HCT116 (cell line): ENCODE measurements around the gene CDH4.

Experiments
- ELF1 ChIP-seq: IDR thresholded peaks from 2 replicates; pipeline ENCODE4 v1.6.1; 2012; ENCODE audit warnings: low read depth, borderline replicate concordance
- EZH2 ChIP-seq: fragments of 200-600 bp; sonication (generic); IDR thresholded peaks from 2 replicates; pipeline ENCODE4 v1.6.1; 2017; ENCODE audit warnings: antibody characterized with exemption, mixed run types
- EZH2phosphoT487 ChIP-seq: fragments of 200-600 bp; IDR thresholded peaks from 2 replicates; pipeline ENCODE4 v1.6.1; 2018; ENCODE audit warnings: antibody characterized with exemption, borderline replicate concordance
- FOSL1 ChIP-seq: IDR thresholded peaks from 2 replicates; pipeline ENCODE4 v1.6.1; 2012; ENCODE audit warnings: low read depth
- MAX ChIP-seq: IDR thresholded peaks from 2 replicates; pipeline ENCODE4 v1.6.1; 2012
- POLR2A ChIP-seq: IDR thresholded peaks from 2 replicates; pipeline ENCODE4 v1.7.0; 2011; ENCODE audit warnings: borderline replicate concordance; ENCODE audit not compliant: insufficient read depth, insufficient read length; ENCODE audit errors: extremely low read depth
- REST ChIP-seq: IDR thresholded peaks from 2 replicates; pipeline ENCODE4 v1.6.1; 2012; ENCODE audit warnings: low read depth
- SP1 ChIP-seq: IDR thresholded peaks from 2 replicates; pipeline ENCODE4 v1.6.1; 2012; ENCODE audit warnings: low read depth
- TF ChIP-seq, protein P1 (sequence below), 3 experiments: fragments of 200-600 bp in 1 of 3; sonication (generic) in 1 of 3; IDR thresholded peaks in 2 of 3; conservative IDR thresholded peaks in 1 of 3; 2 replicates each; pipeline ENCODE4 v1.5.1; 2012 to 2017; ENCODE audit warnings: low read depth in 2 of 3, low read length in 2 of 3, antibody characterized with exemption in 1 of 3, borderline replicate concordance in 1 of 3, control low read depth in 1 of 3, mild to moderate bottlenecking in 1 of 3, mixed read lengths in 1 of 3, mixed run types in 1 of 3, moderate library complexity in 1 of 3; ENCODE audit not compliant: insufficient read depth in 1 of 3

DNA sequence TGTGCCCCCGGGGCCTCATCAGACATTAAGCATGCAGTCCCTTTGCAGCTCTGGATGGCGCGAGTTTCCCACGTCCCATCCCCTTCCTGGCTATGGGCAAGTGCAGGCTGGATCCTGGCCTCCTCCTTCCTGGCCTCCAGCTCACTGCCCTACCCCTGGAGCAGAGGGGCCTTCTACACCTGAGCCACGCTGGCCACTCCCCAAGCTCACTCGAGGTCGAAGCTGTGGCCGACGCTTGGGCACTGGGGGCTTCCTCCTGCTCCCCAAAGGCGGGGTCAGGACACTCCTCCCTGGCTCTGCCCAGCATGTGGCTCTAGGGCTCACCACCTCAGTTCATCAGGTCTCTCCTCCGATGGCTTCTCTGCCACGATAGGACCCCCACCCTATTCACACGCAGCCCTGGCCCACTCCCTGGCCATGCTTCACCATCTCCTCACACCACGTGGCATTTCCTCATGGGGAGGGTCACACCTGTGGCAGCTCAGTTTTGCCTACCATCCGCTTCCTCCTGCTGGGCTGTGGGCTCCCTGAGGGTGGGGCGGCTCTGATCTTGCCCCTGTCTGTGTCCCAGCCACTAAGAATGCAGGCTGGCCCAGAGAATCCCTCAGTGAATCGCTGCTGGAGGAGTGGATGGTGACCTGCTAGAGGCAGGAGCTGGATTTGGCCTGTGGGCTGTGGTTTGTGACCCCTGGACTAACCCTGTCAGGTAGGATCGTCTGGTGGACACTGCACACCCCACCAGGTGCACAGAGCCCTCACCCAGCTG, 532.9 kb downstream of the CDH4 start:
- no peak for TF ChIP-seq FOSL1
- TF ChIP-seq, protein P1, sequence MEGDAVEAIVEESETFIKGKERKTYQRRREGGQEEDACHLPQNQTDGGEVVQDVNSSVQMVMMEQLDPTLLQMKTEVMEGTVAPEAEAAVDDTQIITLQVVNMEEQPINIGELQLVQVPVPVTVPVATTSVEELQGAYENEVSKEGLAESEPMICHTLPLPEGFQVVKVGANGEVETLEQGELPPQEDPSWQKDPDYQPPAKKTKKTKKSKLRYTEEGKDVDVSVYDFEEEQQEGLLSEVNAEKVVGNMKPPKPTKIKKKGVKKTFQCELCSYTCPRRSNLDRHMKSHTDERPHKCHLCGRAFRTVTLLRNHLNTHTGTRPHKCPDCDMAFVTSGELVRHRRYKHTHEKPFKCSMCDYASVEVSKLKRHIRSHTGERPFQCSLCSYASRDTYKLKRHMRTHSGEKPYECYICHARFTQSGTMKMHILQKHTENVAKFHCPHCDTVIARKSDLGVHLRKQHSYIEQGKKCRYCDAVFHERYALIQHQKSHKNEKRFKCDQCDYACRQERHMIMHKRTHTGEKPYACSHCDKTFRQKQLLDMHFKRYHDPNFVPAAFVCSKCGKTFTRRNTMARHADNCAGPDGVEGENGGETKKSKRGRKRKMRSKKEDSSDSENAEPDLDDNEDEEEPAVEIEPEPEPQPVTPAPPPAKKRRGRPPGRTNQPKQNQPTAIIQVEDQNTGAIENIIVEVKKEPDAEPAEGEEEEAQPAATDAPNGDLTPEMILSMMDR (IDR thresholded peaks at IDR 0.05 in 2 of 3, conservative IDR thresholded peaks at IDR 0.05 in 1 of 3; ENCODE audit: borderline replicate concordance in 1 of 3, insufficient read depth in 1 of 3, low read depth in 2 of 3, low read length in 2 of 3): no peak
- no peak for TF ChIP-seq POLR2A
- no peak for TF ChIP-seq EZH2phosphoT487
- TF ChIP-seq SP1: no peak
- no peak for TF ChIP-seq ELF1
- no peak for TF ChIP-seq EZH2
- TF ChIP-seq MAX: no peak
- TF ChIP-seq REST: no peak
